HepG2 (cell line): Measurements from ENCODE around the gene PRMT5. TPM values are rescaled to one million over a fixed set of nuclear protein-coding genes. Genes with fewer than 3 reads are reported as not detected.

Experiments used
- ARID5B ChIP-seq: IDR thresholded peaks from 2 replicates; pipeline ENCODE4 v1.4.0; 2020; ENCODE audit warnings: mild to moderate bottlenecking, missing genetic modification reagents
- CBX5 ChIP-seq: sonication (generic); formaldehyde crosslinking; IDR thresholded peaks from 2 replicates; pipeline ENCODE4 v1.4.0; 2020; ENCODE audit warnings: missing genetic modification reagents, borderline replicate concordance
- CEBPG ChIP-seq: IDR thresholded peaks from 2 replicates; pipeline ENCODE4 v1.6.1; 2016
- FOXA3 ChIP-seq: IDR thresholded peaks from 2 replicates; pipeline ENCODE4 v1.6.1; 2016; ENCODE audit warnings: missing genetic modification reagents, missing compliant biosample characterization
- KLF13 ChIP-seq: sonication (generic); formaldehyde crosslinking; IDR thresholded peaks from 2 replicates; pipeline ENCODE4 v1.4.0; 2020; ENCODE audit warnings: mild to moderate bottlenecking, missing genetic modification reagents
- PAXIP1 ChIP-seq: sonication (generic); formaldehyde crosslinking; conservative IDR thresholded peaks from 2 replicates; pipeline ENCODE4 v1.4.0; 2020; ENCODE audit warnings: mild to moderate bottlenecking, missing genetic modification reagents, moderate library complexity
- RCOR2 ChIP-seq: IDR thresholded peaks from 2 replicates; pipeline ENCODE4 v1.6.1; 2016; ENCODE audit warnings: missing biosample characterization, missing genetic modification reagents
- SP140L ChIP-seq: sonication (generic); formaldehyde crosslinking; IDR thresholded peaks from 2 replicates; pipeline ENCODE4 v1.4.0; 2020; ENCODE audit warnings: missing genetic modification reagents, borderline replicate concordance
- TIGD3 ChIP-seq: sonication (generic); formaldehyde crosslinking; IDR thresholded peaks from 2 replicates; pipeline ENCODE4 v1.5.1; 2020; ENCODE audit warnings: mild to moderate bottlenecking, missing genetic modification reagents, borderline replicate concordance
- ZNF136 ChIP-seq: sonication (generic); formaldehyde crosslinking; IDR thresholded peaks from 2 replicates; pipeline ENCODE4 v1.8.1; 2022; ENCODE audit warnings: low read depth, mild to moderate bottlenecking, moderate library complexity, missing genetic modification reagents
- ZNF138 ChIP-seq: sonication (generic); formaldehyde crosslinking; IDR thresholded peaks from 2 replicates; pipeline ENCODE4 v1.5.0; 2020; ENCODE audit warnings: mild to moderate bottlenecking, low read depth, missing genetic modification reagents
- ZNF24 ChIP-seq: fragments of 450-650 bp; IDR thresholded peaks from 2 replicates; pipeline ENCODE4 v1.6.1; 2017; ENCODE audit warnings: antibody characterized with exemption, mild to moderate bottlenecking
- ZNF644 ChIP-seq: IDR thresholded peaks from 2 replicates; pipeline ENCODE4 v1.6.1; 2016; ENCODE audit warnings: low read depth
- ZNF660 ChIP-seq: sonication (generic); formaldehyde crosslinking; IDR thresholded peaks from 2 replicates; pipeline ENCODE4 v1.5.1; 2020; ENCODE audit warnings: mild to moderate bottlenecking, low read depth, missing genetic modification reagents, borderline replicate concordance
- polyA plus RNA-seq, 8 experiments: library from polyadenylated mRNA; depleted of rRNA in 3 of 8; stranded (reverse) in 7 of 8; unstranded in 1 of 8; fragments of >200 nt; fragmentation: Illumina TruSeq in 4 of 8; extraction: Trizol in 4 of 8; gene quantifications; 2 replicates each; pipeline versions ENCODE4 v1.2.1 to v1.2.3, GENCODE V29; 2011 to 2016; ENCODE audit warnings: low read depth in 4 of 8, missing spikeins in 1 of 8, mixed read lengths in 1 of 8; ENCODE audit not compliant: insufficient read depth in 1 of 8
- total RNA-seq, 5 experiments: library from RNA; depleted of rRNA; stranded (reverse); fragments of >200 nt; fragmentation: Illumina TruSeq; extraction: Trizol; gene quantifications; 2 replicates each; pipeline ENCODE4 v1.2.3, GENCODE V29; 2016; ENCODE audit warnings: low read depth in 1 of 5
- TF ChIP-seq, protein P1 (sequence below): sonication (generic); formaldehyde crosslinking; conservative IDR thresholded peaks from 2 replicates; pipeline ENCODE4 v1.8.0; 2022; ENCODE audit warnings: mild to moderate bottlenecking, moderate library complexity, missing genetic modification reagents
- TF ChIP-seq, protein P2 (sequence below): fragments of 450-650 bp; IDR thresholded peaks from 2 replicates; pipeline ENCODE4 v1.6.1; 2016

Gene PRMT5
- total and polyA plus RNA-seq, 2 of the 13 experiments (the other 11 are each of a cell fraction or from before 2014, with no cell fraction given): 210 to 354 TPM

DNA sequence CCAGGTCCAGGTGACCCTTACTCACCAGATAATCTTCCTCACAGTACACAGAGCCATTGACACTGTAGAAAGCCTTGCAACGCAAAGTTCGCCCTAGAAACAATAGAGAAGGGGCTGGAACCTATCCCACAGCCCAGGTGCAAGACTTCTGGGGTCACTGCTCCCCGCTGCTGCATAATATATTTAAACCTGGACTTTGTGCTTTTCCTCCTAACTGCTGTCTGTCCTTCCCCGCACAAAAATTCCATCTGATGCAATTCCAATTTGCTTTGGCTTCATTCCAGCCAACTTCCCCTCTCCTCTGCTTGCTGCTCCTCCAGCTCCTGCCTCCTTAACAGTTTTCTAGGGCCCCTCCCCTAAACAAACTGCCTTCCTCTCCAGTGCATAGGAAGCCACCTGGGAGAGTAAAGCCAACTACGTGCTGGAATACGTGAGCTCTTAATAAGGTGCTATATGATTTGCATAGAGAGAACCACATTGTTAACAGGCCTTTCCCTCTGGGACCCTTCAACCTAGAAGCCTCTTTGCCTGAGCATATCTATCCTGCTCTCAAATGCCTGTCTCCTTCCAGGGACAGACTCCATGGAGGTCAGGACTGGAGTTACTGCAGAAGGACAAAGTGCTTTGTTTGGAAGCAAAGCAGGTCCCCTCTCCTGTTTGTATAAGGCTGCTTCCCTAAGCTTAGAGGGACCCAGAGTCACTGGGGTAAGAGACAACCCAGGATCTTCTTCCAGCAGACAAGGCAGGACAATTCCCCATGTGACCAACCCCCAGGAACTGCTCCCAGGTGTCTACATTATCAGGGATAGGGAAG lies 47.7 kb upstream of the PRMT5 start (continued):
- peak; percentile 99 for TF ChIP-seq PAXIP1
- peak; percentile 22; the same call in 1 of the 2 replicates for TF ChIP-seq TIGD3 (CRISPR knock-in tag)
- TF ChIP-seq ZNF644 (CRISPR knock-in tag): peak; percentile 47; the same call in 1 of the 2 replicates
- TF ChIP-seq ZNF138: peak; percentile 69
- peak; percentile 99 for TF ChIP-seq FOXA3 (CRISPR knock-in tag)
- TF ChIP-seq SP140L (CRISPR knock-in tag): 0 out of 2 replicates have a peak, but pooled peaks have one; percentile 6
- peak; percentile 99 for TF ChIP-seq CEBPG
- peak; percentile 99 for TF ChIP-seq ARID5B (CRISPR knock-in tag)
- TF ChIP-seq, protein P1, sequence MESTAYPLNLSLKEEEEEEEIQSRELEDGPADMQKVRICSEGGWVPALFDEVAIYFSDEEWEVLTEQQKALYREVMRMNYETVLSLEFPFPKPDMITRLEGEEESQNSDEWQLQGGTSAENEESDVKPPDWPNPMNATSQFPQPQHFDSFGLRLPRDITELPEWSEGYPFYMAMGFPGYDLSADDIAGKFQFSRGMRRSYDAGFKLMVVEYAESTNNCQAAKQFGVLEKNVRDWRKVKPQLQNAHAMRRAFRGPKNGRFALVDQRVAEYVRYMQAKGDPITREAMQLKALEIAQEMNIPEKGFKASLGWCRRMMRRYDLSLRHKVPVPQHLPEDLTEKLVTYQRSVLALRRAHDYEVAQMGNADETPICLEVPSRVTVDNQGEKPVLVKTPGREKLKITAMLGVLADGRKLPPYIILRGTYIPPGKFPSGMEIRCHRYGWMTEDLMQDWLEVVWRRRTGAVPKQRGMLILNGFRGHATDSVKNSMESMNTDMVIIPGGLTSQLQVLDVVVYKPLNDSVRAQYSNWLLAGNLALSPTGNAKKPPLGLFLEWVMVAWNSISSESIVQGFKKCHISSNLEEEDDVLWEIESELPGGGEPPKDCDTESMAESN (CRISPR knock-in tag): peak; percentile 92
- TF ChIP-seq KLF13 (CRISPR knock-in tag): no peak
- TF ChIP-seq ZNF24: peak; percentile 46; the same call in 1 of the 2 replicates
- no peak for TF ChIP-seq ZNF660 (CRISPR knock-in tag)
- TF ChIP-seq CBX5 (CRISPR knock-in tag): peak; percentile 78; the same call in 1 of the 2 replicates
- TF ChIP-seq RCOR2 (CRISPR knock-in tag): peak; percentile 91
- peak; percentile 76; the same call in 1 of the 2 replicates for TF ChIP-seq ZNF136 (CRISPR knock-in tag)
- TF ChIP-seq, protein P2, sequence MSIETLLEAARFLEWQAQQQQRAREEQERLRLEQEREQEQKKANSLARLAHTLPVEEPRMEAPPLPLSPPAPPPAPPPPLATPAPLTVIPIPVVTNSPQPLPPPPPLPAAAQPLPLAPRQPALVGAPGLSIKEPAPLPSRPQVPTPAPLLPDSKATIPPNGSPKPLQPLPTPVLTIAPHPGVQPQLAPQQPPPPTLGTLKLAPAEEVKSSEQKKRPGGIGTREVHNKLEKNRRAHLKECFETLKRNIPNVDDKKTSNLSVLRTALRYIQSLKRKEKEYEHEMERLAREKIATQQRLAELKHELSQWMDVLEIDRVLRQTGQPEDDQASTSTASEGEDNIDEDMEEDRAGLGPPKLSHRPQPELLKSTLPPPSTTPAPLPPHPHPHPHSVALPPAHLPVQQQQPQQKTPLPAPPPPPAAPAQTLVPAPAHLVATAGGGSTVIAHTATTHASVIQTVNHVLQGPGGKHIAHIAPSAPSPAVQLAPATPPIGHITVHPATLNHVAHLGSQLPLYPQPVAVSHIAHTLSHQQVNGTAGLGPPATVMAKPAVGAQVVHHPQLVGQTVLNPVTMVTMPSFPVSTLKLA: 0 out of 2 replicates have a peak, but pooled peaks have one; percentile 37
